Right ventricle myocardium inferior (tissue), 1 donor: ENCODE data around the gene POLD1. TPM values are rescaled to one million over a fixed set of nuclear protein-coding genes. Genes with fewer than 3 reads are reported as not detected.

Experiments
- ATAC-seq: fragments of 200-7000 bp; cut with Tn5 transposase; one replicate; pipeline ENCODE4 v1.9.1; 2020; ENCODE audit warnings: mild to moderate bottlenecking, moderate library complexity
- DNase-seq: peaks from one replicate; pipeline ENCODE4 v3.0.0; 2021; ENCODE audit errors: missing footprints
- intact Hi-C: fragments of 100-400 bp; cut with DNase I; formaldehyde crosslinking; loops from one replicate; pipeline ENCODE4 v1.11.0; 2022
- total RNA-seq: library from RNA; stranded (reverse); fragmentation: NEBNext Ultra II Directional; extraction: Animal tissue kit (Norgen Biotek cat#: 25700); gene quantifications from one replicate; pipeline ENCODE4 v1.2.1, GENCODE V29; 2021
- donor health status: DM: no; HTN: yes; CAD: no; lungs with severe emphysema.

POLD1 gene
- total RNA-seq, 1 donor from 2014 or later, result 10.8 TPM

DNA sequence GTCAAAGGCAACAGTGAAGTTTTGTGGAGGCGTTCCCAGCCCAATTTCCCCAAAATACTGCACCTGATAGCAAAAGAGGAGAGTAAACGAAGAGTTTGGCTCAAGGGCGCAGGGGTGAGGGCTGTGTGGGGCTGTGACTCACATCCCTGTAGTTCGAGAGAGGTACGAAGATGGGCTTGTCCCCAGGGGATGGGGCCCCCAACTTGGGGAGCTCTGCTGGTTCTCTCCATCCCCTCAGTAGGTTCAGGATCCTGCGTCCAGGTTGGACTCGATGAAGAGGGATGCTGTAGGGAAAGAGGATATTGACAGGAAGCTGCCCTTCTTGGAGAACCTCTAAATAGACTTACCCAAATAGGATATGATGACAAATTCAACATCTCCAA, 22.1 kb upstream of the POLD1 start:
- DNase-seq, result no peak
- intact Hi-C loops, result loop anchor here (10.0 kb wide), 1 partner anchor 563 kb away; no protein-coding TSS in a partner anchor
- ATAC-seq, result no peak

DNA sequence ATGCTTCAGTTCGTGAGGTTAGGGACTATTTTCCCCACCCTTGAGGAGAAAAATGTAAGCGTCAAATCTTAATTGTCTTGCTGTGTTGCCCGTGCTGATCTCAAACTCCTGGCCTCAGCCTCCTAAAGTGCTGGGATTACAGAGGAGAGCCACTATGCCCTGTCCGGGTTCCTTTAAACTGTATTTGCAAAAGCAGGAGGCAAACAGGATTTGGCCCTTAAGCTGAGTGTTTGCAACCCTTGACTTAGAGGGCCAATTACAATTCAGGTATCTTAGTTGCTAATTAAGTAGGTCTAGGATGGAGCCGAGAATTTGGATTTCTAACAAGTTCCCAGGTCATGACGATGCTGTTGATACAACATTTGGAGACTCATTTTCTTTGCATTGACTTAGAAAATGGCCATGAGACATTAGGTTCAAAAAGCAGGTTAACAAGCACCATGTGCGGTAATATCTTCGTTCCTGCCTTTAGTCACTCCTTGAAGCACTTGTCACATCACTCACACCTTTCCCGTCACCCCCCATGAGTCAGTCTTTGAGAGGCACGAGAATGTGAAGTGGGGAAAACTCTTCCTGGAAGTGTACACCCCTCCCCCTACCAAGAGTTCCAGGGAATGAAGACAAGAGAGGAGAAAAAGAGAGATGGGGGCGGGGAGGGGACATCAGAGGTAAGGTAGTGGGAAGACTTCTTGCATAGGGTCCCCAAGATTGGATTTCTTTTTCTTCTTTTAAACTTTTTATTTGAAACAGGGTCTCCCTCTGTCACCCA, 21.3 kb upstream of the POLD1 start:
- no peak for DNase-seq
- ATAC-seq, result no peak
- intact Hi-C loops, result loop anchor here (10.0 kb wide), 1 partner anchor 562 kb away; no protein-coding TSS in a partner anchor

GRCh38 chr19:50365434-50366306, 18.5 kb upstream of the POLD1 start, which contains the start of gene NAPSA:
TSS of gene NAPSA (minus strand) at chr19:50365639. CDS start at chr19:50365621, 18 bp downstream.
- intact Hi-C loops, result loop anchor here (10.0 kb wide), 1 partner anchor 559 kb away; no protein-coding TSS in a partner anchor
- no peak for DNase-seq
- no peak for ATAC-seq

GRCh38 chr19:50368649-50369570, 15.2 kb upstream of the POLD1 start:
- DNase-seq (peak; percentile 92), ATAC-seq (peak; percentile 95)
- intact Hi-C loops, result loop anchor here (1.0 to 10.0 kb wide), 3 partner anchors 46 to 556 kb away; no protein-coding TSS in a partner anchor

DNA sequence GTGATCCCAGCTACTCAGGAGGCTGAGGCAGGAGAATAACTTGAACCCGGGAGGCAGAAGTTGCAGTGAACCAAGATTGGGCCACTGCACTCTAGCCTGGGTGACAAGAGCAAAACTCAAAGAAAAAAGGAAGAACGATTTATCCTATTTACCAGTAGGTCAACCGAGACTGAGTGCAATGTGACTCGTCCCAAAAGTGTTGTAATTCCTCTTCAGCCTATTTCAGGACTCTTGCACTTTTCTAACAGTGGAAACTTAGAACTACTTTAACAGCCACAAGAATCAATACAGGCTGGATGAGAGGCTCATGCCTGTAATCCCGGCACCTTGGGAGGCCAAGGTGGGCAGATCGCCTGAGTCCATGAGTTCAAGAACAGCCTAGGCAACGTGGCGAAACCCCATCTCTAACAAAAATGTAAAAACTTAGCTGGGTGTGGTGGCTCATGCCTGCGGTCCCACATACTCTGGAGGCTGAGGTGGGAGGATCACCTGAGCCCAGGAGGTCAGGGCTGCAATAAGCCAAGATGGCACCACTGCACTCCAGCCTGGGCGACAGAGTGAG, 12.2 kb upstream of the POLD1 start:
- no peak for DNase-seq
- intact Hi-C loops, result no loop called here
- no peak for ATAC-seq

DNA sequence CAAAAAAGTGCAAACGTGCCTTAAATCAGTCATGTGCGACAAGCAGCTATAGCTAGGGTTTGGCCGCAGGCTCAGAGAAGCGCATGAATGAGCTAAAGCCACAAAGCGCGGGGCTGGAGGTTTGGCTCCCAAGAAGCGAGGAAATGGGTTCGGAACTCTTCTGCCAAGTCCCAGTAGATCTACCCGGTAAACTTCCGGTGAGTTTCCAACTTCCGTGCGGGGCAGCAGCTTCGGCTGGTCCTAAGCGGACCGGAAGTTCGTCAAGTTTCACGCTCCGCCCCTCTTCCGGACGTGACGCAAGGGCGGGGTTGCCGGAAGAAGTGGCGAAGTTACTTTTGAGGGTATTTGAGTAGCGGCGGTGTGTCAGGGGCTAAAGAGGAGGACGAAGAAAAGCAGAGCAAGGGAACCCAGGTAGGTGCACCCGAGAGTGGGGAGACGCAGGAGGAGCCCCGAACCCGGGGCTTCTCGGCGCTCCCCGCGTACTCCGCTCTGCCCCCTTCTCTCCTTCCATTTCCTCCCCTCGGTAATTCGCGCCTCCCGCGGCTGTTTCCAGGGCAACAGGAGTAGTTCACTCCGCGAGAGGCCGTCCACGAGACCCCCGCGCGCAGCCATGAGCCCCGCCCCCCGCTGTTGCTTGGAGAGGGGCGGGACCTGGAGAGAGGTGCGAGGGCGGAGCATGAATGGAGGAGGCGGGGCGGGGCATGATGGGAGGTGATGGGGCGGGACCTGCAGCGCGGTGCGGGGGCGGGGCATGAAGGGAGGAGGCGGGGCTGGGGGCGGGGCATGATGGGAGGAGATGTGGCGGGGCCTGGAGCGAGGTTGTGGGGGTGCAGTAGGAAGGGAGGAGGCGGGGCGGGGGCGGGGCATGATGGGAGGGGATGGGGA, 7.7 kb upstream of the POLD1 start, which contains the start of gene NR1H2:
Gene NR1H2, plus strand, starts transcription at position 292 of the 885 bp plus-strand sequence. CDS start 1,149 bp downstream, outside the sequence.
- intact Hi-C loops, result loop anchor here (5.0 kb wide), 1 partner anchor 56 kb away; the partner anchor contains the start of gene MYBPC2
- ATAC-seq (peak; percentile 96), DNase-seq (peak; percentile 95)

- DNase-seq, result no peak
- intact Hi-C loops, result loop anchor here (5.0 kb wide), 1 partner anchor 55 kb away; the partner anchor contains the start of gene MYBPC2
- peak; percentile 3 for ATAC-seq
These were observed 7.1 kb upstream of the POLD1 start for GRCh38 chr19:50377051-50377461.

- intact Hi-C loops, result loop anchor here (5.0 kb wide), 1 partner anchor 55 kb away; the partner anchor contains the start of gene MYBPC2
These were observed 6.6 kb upstream of the POLD1 start for GRCh38 chr19:50377517-50377916.

GRCh38 chr19:50378169-50378862, 5.8 kb upstream of the POLD1 start:
- ATAC-seq (no peak), DNase-seq (no peak)
- intact Hi-C loops, result loop anchor here (5.0 kb wide), 1 partner anchor 54 kb away; the partner anchor contains the start of gene MYBPC2

More at GRCh38 chr19:50377517-50377916, 6.6 kb upstream of the POLD1 start:
- DNase-seq (no peak), ATAC-seq (no peak)

GRCh38 chr19:50378863-50379236, 5.3 kb upstream of the POLD1 start:
- intact Hi-C loops, result loop anchor here (5.0 kb wide), 1 partner anchor 53 kb away; the partner anchor contains the start of gene MYBPC2
- ATAC-seq (no peak), DNase-seq (no peak)

DNA sequence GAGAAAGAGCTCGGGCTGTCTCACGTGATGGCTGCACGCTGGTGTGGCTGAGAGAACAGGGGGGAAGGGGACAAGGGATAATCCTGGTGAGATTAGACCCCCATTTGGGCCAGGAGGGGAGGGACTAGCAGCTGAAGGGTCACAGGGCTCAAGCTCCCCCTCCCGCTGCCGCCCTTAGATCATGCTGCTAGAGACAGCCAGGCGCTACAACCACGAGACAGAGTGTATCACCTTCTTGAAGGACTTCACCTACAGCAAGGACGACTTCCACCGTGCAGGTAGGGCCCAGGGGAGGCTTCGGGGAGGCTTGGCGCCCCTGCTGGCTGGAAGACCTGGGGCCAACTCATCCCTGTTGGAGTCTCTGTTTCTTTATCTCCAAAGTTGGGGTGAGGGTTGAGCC, 4.5 kb upstream of the POLD1 start:
- DNase-seq (no peak), ATAC-seq (no peak)
- intact Hi-C loops, result loop anchor here (5.0 kb wide), 2 partner anchors 53 to 423 kb away; partner anchors contain the start of gene MYBPC2

DNA sequence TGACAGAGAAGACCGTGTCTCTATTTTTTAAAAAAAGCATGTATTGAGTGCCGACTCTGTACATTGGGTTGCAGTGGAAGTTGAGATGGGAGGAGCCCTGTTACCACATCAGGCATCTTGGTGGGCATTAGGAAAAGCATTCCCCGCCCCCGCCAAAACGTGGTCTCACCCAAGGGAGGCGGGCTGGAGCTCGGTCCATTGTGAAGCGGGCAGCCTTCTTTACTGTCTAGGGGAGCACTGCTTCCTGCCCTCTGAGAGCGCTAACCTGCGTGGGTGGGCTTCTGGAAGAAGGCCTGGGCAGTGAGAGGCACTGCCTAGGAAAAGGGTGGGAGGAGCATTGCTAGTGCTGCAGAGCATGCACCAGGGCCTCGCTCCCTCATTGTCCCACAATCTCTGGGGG, 4.0 kb upstream of the POLD1 start:
- DNase-seq, result no peak
- intact Hi-C loops, result loop anchor here (5.0 kb wide), 1 partner anchor 422 kb away; no protein-coding TSS in a partner anchor

DNA sequence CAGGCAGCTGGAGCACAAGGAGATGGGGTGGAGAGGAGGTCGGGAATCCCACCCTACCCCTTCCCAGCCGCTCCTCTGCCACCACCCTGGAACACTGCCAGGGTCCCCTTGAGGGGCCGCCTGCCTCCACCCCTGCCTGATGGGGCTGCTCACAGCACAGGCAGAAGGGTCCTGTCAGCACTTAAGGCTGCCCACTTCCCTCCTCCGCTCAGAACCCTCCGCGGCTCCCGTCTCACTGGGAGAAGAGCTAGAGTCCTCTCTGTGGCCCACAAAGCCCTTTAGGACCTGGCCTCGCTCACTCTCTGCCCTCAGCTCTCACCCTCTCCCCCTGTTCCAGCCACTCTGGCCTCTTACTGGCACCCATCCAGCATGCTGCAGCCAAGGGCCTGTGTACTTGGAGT, 3.4 kb upstream of the POLD1 start:
- DNase-seq, result no peak
- ATAC-seq, result no peak
- intact Hi-C loops, result loop anchor here (5.0 kb wide), 1 partner anchor 422 kb away; no protein-coding TSS in a partner anchor

More for the DNA sequence above, 4.0 kb upstream of the POLD1 start:
- ATAC-seq, result no peak

DNA sequence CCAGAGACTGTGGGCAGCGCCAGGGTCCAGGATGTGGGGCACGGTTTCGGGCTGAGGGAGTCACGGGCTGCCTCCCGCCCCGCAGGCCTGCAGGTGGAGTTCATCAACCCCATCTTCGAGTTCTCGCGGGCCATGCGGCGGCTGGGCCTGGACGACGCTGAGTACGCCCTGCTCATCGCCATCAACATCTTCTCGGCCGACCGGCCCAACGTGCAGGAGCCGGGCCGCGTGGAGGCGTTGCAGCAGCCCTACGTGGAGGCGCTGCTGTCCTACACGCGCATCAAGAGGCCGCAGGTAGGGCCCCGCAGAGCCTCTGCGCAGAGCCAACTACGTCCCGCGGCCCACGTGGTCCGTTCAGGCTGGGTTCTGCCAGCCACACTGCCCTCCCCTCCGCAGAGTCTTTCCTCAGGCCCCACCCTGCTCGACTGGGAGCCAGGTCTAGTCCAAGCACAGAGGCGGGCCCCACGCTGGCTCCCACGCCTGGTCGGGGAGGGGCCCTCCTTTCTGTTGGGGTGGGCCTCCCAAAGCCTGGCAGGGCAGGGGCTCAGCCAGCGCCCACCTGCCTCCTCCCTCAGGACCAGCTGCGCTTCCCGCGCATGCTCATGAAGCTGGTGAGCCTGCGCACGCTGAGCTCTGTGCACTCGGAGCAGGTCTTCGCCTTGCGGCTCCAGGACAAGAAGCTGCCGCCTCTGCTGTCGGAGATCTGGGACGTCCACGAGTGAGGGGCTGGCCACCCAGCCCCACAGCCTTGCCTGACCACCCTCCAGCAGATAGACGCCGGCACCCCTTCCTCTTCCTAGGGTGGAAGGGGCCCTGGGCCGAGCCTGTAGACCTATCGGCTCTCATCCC, 2.0 kb upstream of the POLD1 start:
- ATAC-seq (no peak), DNase-seq (no peak)
- intact Hi-C loops, result loop anchor here (5.0 kb wide), 1 partner anchor 420 kb away; no protein-coding TSS in a partner anchor
